Loucy (cell line): ENCODE results near the gene MACROD2.

Experiments
- EZH2phosphoT487 ChIP-seq: fragments of 200-600 bp; IDR thresholded peaks from 2 replicates; pipeline ENCODE4 v1.6.1; 2018; ENCODE audit warnings: antibody characterized with exemption, mild to moderate bottlenecking, moderate library complexity, borderline replicate concordance
- TF ChIP-seq, protein P1 (sequence below): fragments of 200-600 bp; sonication (generic); conservative IDR thresholded peaks from 2 replicates; pipeline ENCODE4 v1.5.1; 2014; ENCODE audit warnings: mild to moderate bottlenecking, antibody characterized with exemption, low read length

DNA sequence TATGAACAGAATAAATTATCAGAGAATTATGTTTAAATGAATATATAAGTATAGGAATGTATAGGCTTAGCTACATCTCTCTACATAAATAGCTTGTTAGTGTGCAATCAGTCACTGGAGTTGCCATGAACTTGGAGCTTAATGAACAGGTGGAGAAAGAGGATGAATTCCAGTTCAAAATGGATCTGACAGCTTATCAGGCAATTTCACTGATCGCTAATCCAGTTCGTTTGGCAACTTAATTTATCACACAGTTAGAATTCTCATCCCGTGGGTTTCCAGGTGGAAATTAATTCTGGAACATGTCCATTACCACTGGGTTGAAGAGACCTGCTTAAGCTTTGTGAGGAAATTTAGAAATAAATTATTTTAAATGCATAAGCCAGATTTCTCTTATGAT lies 118.1 kb downstream of the MACROD2 start:
- TF ChIP-seq, protein P1, sequence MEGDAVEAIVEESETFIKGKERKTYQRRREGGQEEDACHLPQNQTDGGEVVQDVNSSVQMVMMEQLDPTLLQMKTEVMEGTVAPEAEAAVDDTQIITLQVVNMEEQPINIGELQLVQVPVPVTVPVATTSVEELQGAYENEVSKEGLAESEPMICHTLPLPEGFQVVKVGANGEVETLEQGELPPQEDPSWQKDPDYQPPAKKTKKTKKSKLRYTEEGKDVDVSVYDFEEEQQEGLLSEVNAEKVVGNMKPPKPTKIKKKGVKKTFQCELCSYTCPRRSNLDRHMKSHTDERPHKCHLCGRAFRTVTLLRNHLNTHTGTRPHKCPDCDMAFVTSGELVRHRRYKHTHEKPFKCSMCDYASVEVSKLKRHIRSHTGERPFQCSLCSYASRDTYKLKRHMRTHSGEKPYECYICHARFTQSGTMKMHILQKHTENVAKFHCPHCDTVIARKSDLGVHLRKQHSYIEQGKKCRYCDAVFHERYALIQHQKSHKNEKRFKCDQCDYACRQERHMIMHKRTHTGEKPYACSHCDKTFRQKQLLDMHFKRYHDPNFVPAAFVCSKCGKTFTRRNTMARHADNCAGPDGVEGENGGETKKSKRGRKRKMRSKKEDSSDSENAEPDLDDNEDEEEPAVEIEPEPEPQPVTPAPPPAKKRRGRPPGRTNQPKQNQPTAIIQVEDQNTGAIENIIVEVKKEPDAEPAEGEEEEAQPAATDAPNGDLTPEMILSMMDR, result no peak
- TF ChIP-seq EZH2phosphoT487, result no peak
